Measurements from ENCODE around the gene TBPL2. TPM values are rescaled to one million over a fixed set of nuclear protein-coding genes. Genes with fewer than 3 reads are reported as not detected.
"Not testable (repeated sequence)": the region's sequence is repeated elsewhere in the genome, so short reads cannot be mapped to it uniquely, and the experiment has no call there.

TBPL2 gene
- total RNA-seq, 2 donors from 2014 or later = not detected

DNA sequence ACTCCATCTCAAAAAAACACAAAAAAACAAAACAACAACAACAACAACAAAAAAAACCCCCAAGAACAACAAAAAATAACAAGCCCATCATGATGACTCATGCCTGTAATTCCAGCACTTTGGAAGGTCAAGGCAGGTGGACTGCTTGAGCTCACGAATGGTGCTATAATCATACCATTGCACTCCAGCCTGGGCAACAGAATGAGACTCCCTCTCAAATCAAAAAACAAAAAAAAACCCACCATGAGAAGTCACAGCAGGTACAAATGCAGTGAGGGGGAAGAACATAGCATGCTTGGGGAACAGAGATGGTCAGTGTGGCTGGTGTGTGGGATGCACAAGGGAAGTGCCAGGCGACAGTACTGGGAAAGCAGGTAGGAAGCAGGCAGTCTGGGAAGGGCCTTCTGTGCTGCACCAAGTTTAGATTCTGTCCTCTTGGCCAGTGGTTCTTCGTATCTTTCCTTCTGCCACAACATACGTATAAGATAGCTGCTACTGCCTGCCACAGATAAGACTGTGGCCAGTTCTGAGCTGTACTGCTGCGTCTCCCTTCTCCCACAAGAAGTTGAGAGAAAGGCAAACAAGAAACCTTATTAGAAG is 56.8 kb downstream of the TBPL2 start:
- Histone ChIP-seq H3K36me3 (no peaks in the 10 kb centered on the region), H3K27me3 (replicated peaks; ENCODE audit: insufficient read depth) (no peaks in the 10 kb centered on the region), H3K4me1 (replicated peaks) (no peaks in the 10 kb centered on the region), H3K9me3 (no peaks in the 10 kb centered on the region), H3K27ac (no peak overlapping the region), H3K4me3 (no peak overlapping the region)
- TF ChIP-seq POLR2A (IDR thresholded peaks at IDR 0.05) (no peak), POLR2AphosphoS5 (IDR thresholded peaks at IDR 0.05) (no peak)
- TF ChIP-seq, protein P1, sequence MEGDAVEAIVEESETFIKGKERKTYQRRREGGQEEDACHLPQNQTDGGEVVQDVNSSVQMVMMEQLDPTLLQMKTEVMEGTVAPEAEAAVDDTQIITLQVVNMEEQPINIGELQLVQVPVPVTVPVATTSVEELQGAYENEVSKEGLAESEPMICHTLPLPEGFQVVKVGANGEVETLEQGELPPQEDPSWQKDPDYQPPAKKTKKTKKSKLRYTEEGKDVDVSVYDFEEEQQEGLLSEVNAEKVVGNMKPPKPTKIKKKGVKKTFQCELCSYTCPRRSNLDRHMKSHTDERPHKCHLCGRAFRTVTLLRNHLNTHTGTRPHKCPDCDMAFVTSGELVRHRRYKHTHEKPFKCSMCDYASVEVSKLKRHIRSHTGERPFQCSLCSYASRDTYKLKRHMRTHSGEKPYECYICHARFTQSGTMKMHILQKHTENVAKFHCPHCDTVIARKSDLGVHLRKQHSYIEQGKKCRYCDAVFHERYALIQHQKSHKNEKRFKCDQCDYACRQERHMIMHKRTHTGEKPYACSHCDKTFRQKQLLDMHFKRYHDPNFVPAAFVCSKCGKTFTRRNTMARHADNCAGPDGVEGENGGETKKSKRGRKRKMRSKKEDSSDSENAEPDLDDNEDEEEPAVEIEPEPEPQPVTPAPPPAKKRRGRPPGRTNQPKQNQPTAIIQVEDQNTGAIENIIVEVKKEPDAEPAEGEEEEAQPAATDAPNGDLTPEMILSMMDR (IDR thresholded peaks at IDR 0.05) = no peak
- WGBS = 87% methylated on average over 5 of the region's 5 CpGs
- intact Hi-C loops (cut with DNase I) = no loop called here
- DNase-seq (ENCODE audit: low spot score) = no peak

DNA sequence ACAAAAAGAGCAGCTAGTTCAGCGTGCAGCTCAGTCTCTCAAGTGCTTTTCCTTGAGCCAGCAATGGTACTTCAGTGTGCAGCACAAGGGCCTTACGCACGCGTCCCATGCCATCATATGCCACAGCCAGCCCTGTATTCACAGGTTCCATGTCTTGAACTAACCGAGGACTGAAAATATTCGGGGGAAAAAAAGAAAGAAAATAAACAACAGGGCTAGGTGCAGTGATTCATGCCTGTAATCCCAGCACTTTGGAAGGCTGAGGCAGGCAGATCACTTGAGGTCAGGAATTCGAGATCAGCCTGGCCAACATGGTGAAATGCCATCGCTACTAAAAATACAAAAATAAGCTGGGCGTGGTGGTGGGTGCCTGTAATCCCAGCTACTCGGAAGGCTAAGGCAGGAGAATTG is 57.4 kb downstream of the TBPL2 start:
- DNase-seq (ENCODE audit: low spot score); intact Hi-C loops (cut with DNase I); H3K27ac ChIP-seq; H3K36me3 ChIP-seq; H3K27me3 ChIP-seq (replicated peaks; ENCODE audit: insufficient read depth); H3K4me1 ChIP-seq (replicated peaks); H3K4me3 ChIP-seq; H3K9me3 ChIP-seq: not testable (repeated sequence)
- WGBS = 66% methylated on average over 10 of the region's 10 CpGs

DNA sequence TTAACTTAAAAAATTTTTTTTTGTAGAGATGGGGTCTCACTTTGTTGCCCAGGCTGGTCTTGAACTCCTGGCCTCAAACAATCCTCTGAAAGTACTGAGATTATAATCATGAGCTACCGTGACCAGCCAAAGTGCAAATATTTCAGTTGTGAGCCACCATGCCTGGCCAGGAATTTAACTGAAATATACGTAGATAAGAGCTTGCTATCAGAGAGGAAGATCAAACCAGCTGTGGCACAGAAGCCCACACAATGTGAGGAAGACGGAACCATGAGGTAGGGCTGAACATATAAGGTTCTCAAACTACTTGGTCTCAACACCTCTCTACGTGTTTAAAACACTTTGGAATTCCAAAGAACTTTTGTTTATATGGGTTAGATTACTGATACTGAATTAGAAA is 57.9 kb downstream of the TBPL2 start:
- no peak for TF ChIP-seq POLR2AphosphoS5 (IDR thresholded peaks at IDR 0.05)
- no peak for TF ChIP-seq POLR2A (IDR thresholded peaks at IDR 0.05)
- TF ChIP-seq, protein P1 (IDR thresholded peaks at IDR 0.05) = no peak
- Histone ChIP-seq H3K9me3 (no peaks in the 10 kb centered on the region), H3K27ac (no peak overlapping the region), H3K4me3 (no peak overlapping the region), H3K4me1 (replicated peaks) (no peaks in the 10 kb centered on the region), H3K36me3 (no peaks in the 10 kb centered on the region), H3K27me3 (replicated peaks; ENCODE audit: insufficient read depth) (no peaks in the 10 kb centered on the region)
- intact Hi-C loops (cut with DNase I) = no loop called here
- no peak for DNase-seq (ENCODE audit: low spot score)
- 62% methylated on average over 4 of the region's 4 CpGs for WGBS

DNA sequence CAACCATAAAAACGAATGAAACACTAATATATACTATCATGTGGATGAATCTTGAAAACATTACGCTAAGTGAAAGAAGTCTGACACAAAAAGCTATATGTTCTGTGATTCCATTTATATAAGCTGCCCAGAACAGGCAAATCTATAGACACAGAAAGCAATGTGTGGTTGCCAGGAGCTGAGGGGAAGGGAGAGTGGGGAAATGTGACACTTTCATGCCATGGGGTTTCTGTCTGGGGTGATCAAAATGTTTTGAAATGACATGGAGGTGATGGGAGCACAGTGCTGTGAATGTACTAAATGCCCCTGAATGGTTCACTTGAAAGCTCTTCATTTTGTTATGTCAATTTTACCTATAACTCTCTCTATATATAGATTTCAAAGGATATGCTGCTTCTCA is 58.9 kb downstream of the TBPL2 start:
- H3K36me3 ChIP-seq = no peaks in the 10 kb centered on the region
- no peak overlapping the region for H3K4me3 ChIP-seq
- WGBS = 99% methylated on average over 2 of the region's 2 CpGs
- no peak for DNase-seq (ENCODE audit: low spot score)
- intact Hi-C loops (cut with DNase I) = no loop called here
- TF ChIP-seq POLR2AphosphoS5 (IDR thresholded peaks at IDR 0.05) = no peak
- TF ChIP-seq POLR2A (IDR thresholded peaks at IDR 0.05) = no peak
- TF ChIP-seq, protein P1 (IDR thresholded peaks at IDR 0.05) = no peak
- H3K27me3 ChIP-seq (replicated peaks; ENCODE audit: insufficient read depth) = no peaks in the 10 kb centered on the region
- H3K9me3 ChIP-seq = no peaks in the 10 kb centered on the region
- H3K27ac ChIP-seq = no peak overlapping the region
- H3K4me1 ChIP-seq (replicated peaks) = no peaks in the 10 kb centered on the region

DNA sequence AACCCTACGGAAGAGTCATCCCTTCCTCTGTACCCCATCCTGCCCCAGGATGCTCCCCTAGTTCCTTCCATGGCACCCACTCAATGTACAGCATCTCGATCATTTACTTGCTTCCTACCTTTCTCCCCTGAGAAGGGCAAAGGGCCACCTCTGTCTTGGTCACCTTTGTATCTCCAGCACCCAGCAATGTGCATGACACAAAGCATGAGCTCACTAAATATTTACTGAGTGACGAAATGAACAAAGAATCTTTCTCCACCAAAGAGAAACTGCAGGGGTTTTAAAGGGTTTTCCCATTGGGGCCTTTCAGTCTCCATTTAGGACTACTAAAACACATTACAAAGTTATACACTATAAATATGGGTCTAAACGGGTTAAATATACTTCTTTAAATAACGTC is 59.4 kb downstream of the TBPL2 start:
- no peaks in the 10 kb centered on the region for H3K9me3 ChIP-seq
- DNase-seq (ENCODE audit: low spot score) = no peak
- no peak overlapping the region for H3K4me3 ChIP-seq
- intact Hi-C loops (cut with DNase I) = no loop called here
- no peak overlapping the region for H3K27ac ChIP-seq
- no peaks in the 10 kb centered on the region for H3K36me3 ChIP-seq
- WGBS = 81% methylated on average over 5 of the region's 5 CpGs
- H3K4me1 ChIP-seq (replicated peaks) = no peaks in the 10 kb centered on the region
- H3K27me3 ChIP-seq (replicated peaks; ENCODE audit: insufficient read depth) = no peaks in the 10 kb centered on the region
- TF ChIP-seq, protein P1 (IDR thresholded peaks at IDR 0.05) = no peak
- TF ChIP-seq POLR2A (IDR thresholded peaks at IDR 0.05) = no peak
